K562 (cell line): ENCODE results near the gene SIRT3. TPM values are rescaled to one million over a fixed set of nuclear protein-coding genes. Genes with fewer than 3 reads are reported as not detected.

Experiments used
- ATAC-seq: fragments of 200-7000 bp; cut with Tn5 transposase; 3 replicates; pipeline ENCODE4 v1.9.1; 2020; ENCODE audit warnings: moderate library complexity
- BruUV-seq: library from RNA; stranded (reverse); fragments of 400-500 nt; replicated peaks from 2 replicates; lab custom pipeline; 2021; lab: Mats Ljungman, UMichigan
- CTCF ChIA-PET: fragments of 300-600 bp; formaldehyde crosslinking; extraction: SDS; loops from one replicate; lab custom pipeline; 2021; ENCODE audit warnings: low intra/inter-chr PET ratio; lab: Yijun Ruan, JAX
- POLR2A ChIA-PET: fragments of 300-600, 350-650 bp; sonication (Branson Sonifier 250); formaldehyde crosslinking; extraction: SDS; loops from one replicate; lab custom pipeline; 2021; ENCODE audit warnings: antibody characterized with exemption, inconsistent platforms; lab: Yijun Ruan, JAX
- DNase-seq, 4 experiments: peaks; one replicate each; pipeline versions ENCODE4 v3.0.0 to v3.0.0-alpha.2; 2011 to 2018; ENCODE audit warnings: low spot score in 3 of 4, mixed read lengths in 3 of 4; ENCODE audit errors: extremely low read depth in 1 of 4
- FAIRE-seq: peaks from 2 replicates; lab custom pipeline; 2011; peaks lifted over from hg19 to GRCh38; lab: Jason Lieb, UNC
- H2AFZ ChIP-seq: 2 replicates; pipeline ENCODE4 v1.6.0; 2011; ENCODE audit warnings: low read depth, low read length, control low read depth, inconsistent platforms
- H3K27ac ChIP-seq: fragments of 200-600 bp; 3 replicates; pipeline ENCODE4 v1.8.0; 2011; ENCODE audit warnings: low read depth, mild to moderate bottlenecking, control low read depth, inconsistent platforms, low read length, moderate library complexity, mixed read lengths; ENCODE audit errors: extremely low read depth
- H3K27me3 ChIP-seq, 2 experiments: fragments of 300-600 bp in 1 of 2; 2 replicates in 1 of 2; 3 replicates in 1 of 2; pipeline versions ENCODE4 v1.6.0 to v1.8.0; 2011; ENCODE audit warnings: inconsistent platforms in 2 of 2, low read length in 2 of 2, mild to moderate bottlenecking in 1 of 2, mixed read lengths in 1 of 2, moderate library complexity in 1 of 2; ENCODE audit not compliant: control insufficient read depth in 2 of 2, insufficient read depth in 2 of 2
- H3K36me3 ChIP-seq: fragments of 300-600 bp; 3 replicates; pipeline ENCODE4 v1.8.0; 2011; ENCODE audit warnings: mild to moderate bottlenecking, low read length, inconsistent platforms; ENCODE audit not compliant: control insufficient read depth, insufficient read depth
- H3K4me1 ChIP-seq, 2 experiments: fragments of 200-600 bp in 1 of 2; replicated peaks in 1 of 2; 2 replicates in 1 of 2; 3 replicates in 1 of 2; pipeline versions ENCODE4 v1.5.1 to v1.8.0; 2011; ENCODE audit warnings: inconsistent platforms in 2 of 2, low read length in 2 of 2, mild to moderate bottlenecking in 1 of 2, mixed read lengths in 1 of 2, moderate library complexity in 1 of 2; ENCODE audit not compliant: control insufficient read depth in 2 of 2, insufficient read depth in 2 of 2
- H3K4me2 ChIP-seq: 2 replicates; pipeline ENCODE4 v1.6.1; 2011; ENCODE audit warnings: low read length, control low read depth, inconsistent platforms, mixed read lengths; ENCODE audit not compliant: insufficient read depth
- H3K4me3 ChIP-seq: fragments of 200-600 bp; sonication (generic), shearing (Covaris generic); 2 replicates; pipeline ENCODE4 v1.5.1; 2016; ENCODE audit warnings: control low read depth, inconsistent platforms
- H3K79me2 ChIP-seq: fragments of 200-600 bp; 3 replicates; pipeline ENCODE4 v1.8.0; 2011; ENCODE audit warnings: low read length, inconsistent platforms; ENCODE audit not compliant: control insufficient read depth, insufficient read depth
- H3K9ac ChIP-seq, 2 experiments: 2 replicates each; pipeline versions ENCODE4 v1.6.0 to v1.6.1; 2011; ENCODE audit warnings: low read depth in 2 of 2, low read length in 2 of 2, control low read depth in 1 of 2, inconsistent platforms in 1 of 2, mild to moderate bottlenecking in 1 of 2, mixed read lengths in 1 of 2; ENCODE audit not compliant: insufficient read depth in 1 of 2
- H3K9me1 ChIP-seq: one replicate; pipeline ENCODE4 v1.6.0; 2011; ENCODE audit warnings: inconsistent platforms, mild to moderate bottlenecking, low read length, moderate library complexity; ENCODE audit not compliant: control insufficient read depth, insufficient read depth
- H3K9me3 ChIP-seq: replicated peaks from 2 replicates; pipeline ENCODE4 v1.5.1; 2011; ENCODE audit warnings: low read depth, low read length, inconsistent platforms; ENCODE audit not compliant: control insufficient read depth, insufficient read depth
- H4K20me1 ChIP-seq: replicated peaks from 2 replicates; pipeline ENCODE4 v1.6.1; 2011; ENCODE audit warnings: low read length, inconsistent platforms, mixed read lengths; ENCODE audit not compliant: control insufficient read depth, insufficient read depth
- ETV1 ChIP-seq: fragments of 450-650 bp; conservative IDR thresholded peaks from 2 replicates; pipeline ENCODE4 v1.6.1; 2016; ENCODE audit warnings: missing genetic modification characterization, control low read depth, low read depth, missing compliant biosample characterization
- POLR2AphosphoS5 ChIP-seq: IDR thresholded peaks from 2 replicates; pipeline ENCODE4 v1.6.1; 2011; ENCODE audit warnings: mild to moderate bottlenecking, low read depth, low read length, moderate library complexity; ENCODE audit not compliant: control insufficient read depth, insufficient read depth
- RAD21 ChIP-seq, 2 experiments: fragments of 250-450 bp in 1 of 2; fragments of 450-650 bp in 1 of 2; sonication (Bioruptor Pico) in 1 of 2; formaldehyde crosslinking in 1 of 2; IDR thresholded peaks in 1 of 2; conservative IDR thresholded peaks in 1 of 2; 2 replicates each; pipeline versions ENCODE4 v1.4.0 to v1.8.0; 2020 to 2022; ENCODE audit warnings: mild to moderate bottlenecking in 2 of 2, moderate library complexity in 1 of 2
- RBM39 ChIP-seq: fragments of 200-400 bp; formaldehyde crosslinking; optimal IDR thresholded peaks from 2 replicates; pipeline ENCODE3; 2018; ENCODE audit warnings: low read depth, low read length
- SMARCB1 ChIP-seq: IDR thresholded peaks from 2 replicates; pipeline ENCODE4 v1.6.1; 2011; ENCODE audit warnings: improper control_type of control experiment, low read depth; ENCODE audit not compliant: insufficient read length
- ZNF263 ChIP-seq: sonication (generic); formaldehyde crosslinking; IDR thresholded peaks from 2 replicates; pipeline ENCODE4 v1.8.0; 2022; ENCODE audit warnings: mild to moderate bottlenecking, missing genetic modification reagents, borderline replicate concordance
- ZNF274 ChIP-seq: IDR thresholded peaks from 2 replicates; pipeline ENCODE4 v1.6.1; 2011; ENCODE audit warnings: low read depth, mild to moderate bottlenecking, low read length, moderate library complexity, borderline replicate concordance
- WGBS: fragments of 100-300 bp; shearing (Covaris generic); methylation state at CpG from one replicate; pipeline ENCODE4 v1.1.6; 2016; ENCODE audit warnings: low coverage, mixed read lengths; ENCODE audit not compliant: insufficient coverage; ENCODE audit errors: missing lambda C conversion rate; 5-methylcytosine and 5-hydroxymethylcytosine counted together
- in situ Hi-C: fragments of 300-500 bp; cut with MboI; formaldehyde crosslinking; loops from 4 replicates; pipeline ENCODE4 v1.15.0; 2018; ENCODE audit warnings: inconsistent platforms, mixed read lengths
- intact Hi-C: fragments of 100-400 bp; cut with micrococcal nuclease; formaldehyde crosslinking; loops from 2 replicates; pipeline ENCODE4 v1.14.2; 2022
- polyA plus RNA-seq, 8 experiments: library from polyadenylated mRNA; depleted of rRNA in 4 of 8; stranded (reverse) in 5 of 8; unstranded in 3 of 8; fragments of >200 nt; fragmentation: Nextera tagmentation in 2 of 8; fragmentation: Illumina TruSeq in 1 of 8; extraction: Ambion mirVana in 2 of 8; extraction: Trizol in 1 of 8; gene quantifications; 2 replicates each; pipeline versions ENCODE4 v1.2.1 to v1.2.3, GENCODE V29; 2011 to 2014; ENCODE audit warnings: inconsistent platforms in 1 of 8, missing spikeins in 1 of 8
- total RNA-seq, 7 experiments: library from RNA; depleted of rRNA in 6 of 7; stranded (reverse); fragments of >200 nt in 6 of 7; fragmentation: Illumina TruSeq in 2 of 7; extraction: Trizol in 2 of 7; gene quantifications; 2 replicates each; pipeline versions ENCODE4 v1.2.1 to v1.2.3, GENCODE V29; 2011 to 2021; ENCODE audit warnings: low replicate concordance in 1 of 7
- TF ChIP-seq, protein P1 (sequence below): sonication (generic); formaldehyde crosslinking; IDR thresholded peaks from 2 replicates; pipeline ENCODE4 v1.8.1; 2022; ENCODE audit warnings: missing genetic modification reagents
- TF ChIP-seq, protein P2 (sequence below), 3 experiments: IDR thresholded peaks in 2 of 3; conservative IDR thresholded peaks in 1 of 3; 2 replicates each; pipeline ENCODE4 v1.5.1; 2011 to 2012; ENCODE audit warnings: low read length in 3 of 3, mild to moderate bottlenecking in 3 of 3, control low read depth in 2 of 3, improper control_type of control experiment in 1 of 3, inconsistent platforms in 1 of 3, low read depth in 1 of 3, mixed read lengths in 1 of 3, moderate library complexity in 1 of 3; ENCODE audit not compliant: insufficient read depth in 2 of 3

SIRT3 gene
- total and polyA plus RNA-seq, 9 of the 15 experiments (the other 6 are each of a cell fraction or from before 2014, with no cell fraction given), result 1.9 to 27.5 (median 14.5) TPM

DNA sequence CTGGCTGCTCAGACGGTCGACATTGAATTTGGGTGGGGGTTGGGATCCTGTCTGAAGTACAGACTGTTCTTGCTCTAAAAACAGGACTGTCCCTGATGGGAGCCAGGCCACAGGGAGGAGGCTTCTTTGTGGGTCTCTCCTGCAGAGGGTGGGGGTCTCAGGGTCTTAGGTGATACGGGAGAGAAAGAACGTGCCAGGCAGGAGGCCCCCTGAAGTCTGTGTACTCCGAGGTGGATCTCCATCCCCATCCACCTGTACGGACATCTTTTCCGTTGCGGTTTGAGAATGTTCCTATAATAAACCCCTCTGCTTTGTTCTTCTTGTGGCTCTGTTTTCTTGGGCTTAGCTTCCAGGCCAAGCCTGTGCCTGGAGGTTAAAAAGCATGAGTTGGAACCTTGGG is 16.5 kb upstream of the SIRT3 start:
- no peaks in the 10 kb centered on the region for H4K20me1 ChIP-seq
- intact Hi-C loops (no loop called here), in situ Hi-C loops (loop anchor here (5.0 kb wide), 1 partner anchor 105 kb away; no protein-coding TSS in a partner anchor)
- FAIRE-seq (no peak), ATAC-seq (no peak), DNase-seq (no peak)
- ChIA-PET POLR2A (interaction anchor here (1.1 kb wide), 1 partner anchor 46 kb away, joined by 4 read pairs; the partner anchor contains the start of genes BET1L and RIC8A), CTCF (no interaction called here)
- H3K9ac ChIP-seq, result no peak overlapping the region
- H3K4me1 ChIP-seq, result peaks cover 10 to 13% of the 10 kb centered on the region in 2 experiments
- H2AFZ ChIP-seq, result no peak overlapping the region
- TF ChIP-seq ZNF274, result no peak
- peak; percentile 12; the same call in 1 of the 2 replicates for TF ChIP-seq POLR2AphosphoS5
- no peaks in the 10 kb centered on the region for H3K79me2 ChIP-seq
- no peaks in the 10 kb centered on the region for H3K27me3 ChIP-seq
- H3K9me3 ChIP-seq, result no peaks in the 10 kb centered on the region
- 88% methylated on average over 8 of the region's 8 CpGs for WGBS
- no peak overlapping the region for H3K4me2 ChIP-seq
- no peaks in the 10 kb centered on the region for H3K9me1 ChIP-seq
- H3K36me3 ChIP-seq, result peaks cover 62% of the 10 kb centered on the region
- no peak overlapping the region for H3K4me3 ChIP-seq
- no peak overlapping the region for H3K27ac ChIP-seq
- BruUV-seq, result TSS peak; percentile 69

GRCh38 chr11:251550-251949 is 15.4 kb upstream of the SIRT3 start:
- FAIRE-seq (no peak), DNase-seq (peak in 3 of 4 experiments; percentile 27 to 66 (median 53)), ATAC-seq (peak; percentile 60)
- in situ Hi-C loops, result loop anchor here (5.0 kb wide), 1 partner anchor 106 kb away; no protein-coding TSS in a partner anchor
- no peak overlapping the region for H3K27ac ChIP-seq
- no peak overlapping the region for H3K9ac ChIP-seq
- no peak overlapping the region for H3K4me3 ChIP-seq
- no peaks in the 10 kb centered on the region for H4K20me1 ChIP-seq
- no peaks in the 10 kb centered on the region for H3K9me3 ChIP-seq
- H3K9me1 ChIP-seq, result no peaks in the 10 kb centered on the region
- H3K27me3 ChIP-seq, result no peaks in the 10 kb centered on the region
- peaks cover 0 to 3% of the 10 kb centered on the region in 2 experiments; a peak in 3 of 5 replicates for H3K4me1 ChIP-seq
- intact Hi-C loops, result no loop called here
- H3K4me2 ChIP-seq, result no peak overlapping the region
- BruUV-seq, result no TSS peak
- peaks cover 73% of the 10 kb centered on the region for H3K36me3 ChIP-seq
- CTCF ChIA-PET, result interaction anchor here (0.8 kb wide), 1 partner anchor 105 kb away, joined by 3 read pairs; no protein-coding TSS in a partner anchor
- TF ChIP-seq RAD21 (CRISPR knock-in tag; conservative IDR thresholded peaks at IDR 0.05 in 1 of 2, IDR thresholded peaks at IDR 0.05 in 1 of 2), result 0 out of 4 replicates have a peak, but pooled peaks of 1 of the 2 experiments have one; percentile 10
- TF ChIP-seq, protein P1, sequence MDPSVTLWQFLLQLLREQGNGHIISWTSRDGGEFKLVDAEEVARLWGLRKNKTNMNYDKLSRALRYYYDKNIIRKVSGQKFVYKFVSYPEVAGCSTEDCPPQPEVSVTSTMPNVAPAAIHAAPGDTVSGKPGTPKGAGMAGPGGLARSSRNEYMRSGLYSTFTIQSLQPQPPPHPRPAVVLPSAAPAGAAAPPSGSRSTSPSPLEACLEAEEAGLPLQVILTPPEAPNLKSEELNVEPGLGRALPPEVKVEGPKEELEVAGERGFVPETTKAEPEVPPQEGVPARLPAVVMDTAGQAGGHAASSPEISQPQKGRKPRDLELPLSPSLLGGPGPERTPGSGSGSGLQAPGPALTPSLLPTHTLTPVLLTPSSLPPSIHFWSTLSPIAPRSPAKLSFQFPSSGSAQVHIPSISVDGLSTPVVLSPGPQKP (CRISPR knock-in tag), result no peak
- no peak for TF ChIP-seq ETV1 (tag)
- TF ChIP-seq RBM39, result no peak
- TF ChIP-seq ZNF263, result peak; percentile 63; the same call in 1 of the 2 replicates
- TF ChIP-seq, protein P2, sequence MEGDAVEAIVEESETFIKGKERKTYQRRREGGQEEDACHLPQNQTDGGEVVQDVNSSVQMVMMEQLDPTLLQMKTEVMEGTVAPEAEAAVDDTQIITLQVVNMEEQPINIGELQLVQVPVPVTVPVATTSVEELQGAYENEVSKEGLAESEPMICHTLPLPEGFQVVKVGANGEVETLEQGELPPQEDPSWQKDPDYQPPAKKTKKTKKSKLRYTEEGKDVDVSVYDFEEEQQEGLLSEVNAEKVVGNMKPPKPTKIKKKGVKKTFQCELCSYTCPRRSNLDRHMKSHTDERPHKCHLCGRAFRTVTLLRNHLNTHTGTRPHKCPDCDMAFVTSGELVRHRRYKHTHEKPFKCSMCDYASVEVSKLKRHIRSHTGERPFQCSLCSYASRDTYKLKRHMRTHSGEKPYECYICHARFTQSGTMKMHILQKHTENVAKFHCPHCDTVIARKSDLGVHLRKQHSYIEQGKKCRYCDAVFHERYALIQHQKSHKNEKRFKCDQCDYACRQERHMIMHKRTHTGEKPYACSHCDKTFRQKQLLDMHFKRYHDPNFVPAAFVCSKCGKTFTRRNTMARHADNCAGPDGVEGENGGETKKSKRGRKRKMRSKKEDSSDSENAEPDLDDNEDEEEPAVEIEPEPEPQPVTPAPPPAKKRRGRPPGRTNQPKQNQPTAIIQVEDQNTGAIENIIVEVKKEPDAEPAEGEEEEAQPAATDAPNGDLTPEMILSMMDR (IDR thresholded peaks at IDR 0.05 in 2 of 3, conservative IDR thresholded peaks at IDR 0.05 in 1 of 3; ENCODE audit: insufficient read depth in 2 of 3, low read depth in 1 of 3, low read length in 3 of 3), result peak in 2 of 3 experiments; percentile 19 to 27; a peak in 2 of 6 replicates
- TF ChIP-seq SMARCB1, result no peak
- POLR2A ChIA-PET, result interaction anchor here (1.1 to 2.0 kb wide), 7 partner anchors 13 to 197 kb away, joined by 3 to 9 read pairs (median 7); partner anchors contain the start of genes BET1L, PSMD13 and RIC8A
- 75% methylated on average over 10 of the region's 10 CpGs for WGBS
- H3K79me2 ChIP-seq, result no peaks in the 10 kb centered on the region
- H2AFZ ChIP-seq, result no peak overlapping the region
